Neural progenitor cell (in vitro differentiated cells): Measurements from ENCODE around the gene REPIN1.

Experiments used
- CTCF ChIP-seq: fragments of 200-600 bp; sonication (generic); IDR thresholded peaks from 2 replicates; pipeline ENCODE4 v1.5.1; 2017; ENCODE audit warnings: antibody characterized with exemption, mild to moderate bottlenecking
- EZH2 ChIP-seq: fragments of 200-600 bp; sonication (generic); IDR thresholded peaks from 2 replicates; pipeline ENCODE4 v1.6.1; 2017; ENCODE audit warnings: antibody characterized with exemption, mild to moderate bottlenecking, moderate library complexity
- EZH2phosphoT487 ChIP-seq: fragments of 200-600 bp; sonication (generic); IDR thresholded peaks from 2 replicates; pipeline ENCODE4 v1.6.1; 2017; ENCODE audit warnings: antibody characterized with exemption

- no peak for TF ChIP-seq CTCF
- TF ChIP-seq EZH2, result no peak
- no peak for TF ChIP-seq EZH2phosphoT487
Measured at GRCh38 chr7:150376560-150376959, 7.9 kb downstream of the REPIN1 start.
